LNCAP (cell line): Measurements from ENCODE around the gene KDM4C.

Experiments used
- CTCF ChIP-seq: fragments of 450-650 bp; IDR thresholded peaks from 2 replicates; pipeline ENCODE4 v1.5.1; 2017; ENCODE audit warnings: mild to moderate bottlenecking

The KDM4C gene

GRCh38 chr9:7095058-7095457, 337.3 kb downstream of the KDM4C start:
- no peak for TF ChIP-seq CTCF

- TF ChIP-seq CTCF, result no peak
Measured at GRCh38 chr9:7097040-7097715, 339.4 kb downstream of the KDM4C start.

DNA sequence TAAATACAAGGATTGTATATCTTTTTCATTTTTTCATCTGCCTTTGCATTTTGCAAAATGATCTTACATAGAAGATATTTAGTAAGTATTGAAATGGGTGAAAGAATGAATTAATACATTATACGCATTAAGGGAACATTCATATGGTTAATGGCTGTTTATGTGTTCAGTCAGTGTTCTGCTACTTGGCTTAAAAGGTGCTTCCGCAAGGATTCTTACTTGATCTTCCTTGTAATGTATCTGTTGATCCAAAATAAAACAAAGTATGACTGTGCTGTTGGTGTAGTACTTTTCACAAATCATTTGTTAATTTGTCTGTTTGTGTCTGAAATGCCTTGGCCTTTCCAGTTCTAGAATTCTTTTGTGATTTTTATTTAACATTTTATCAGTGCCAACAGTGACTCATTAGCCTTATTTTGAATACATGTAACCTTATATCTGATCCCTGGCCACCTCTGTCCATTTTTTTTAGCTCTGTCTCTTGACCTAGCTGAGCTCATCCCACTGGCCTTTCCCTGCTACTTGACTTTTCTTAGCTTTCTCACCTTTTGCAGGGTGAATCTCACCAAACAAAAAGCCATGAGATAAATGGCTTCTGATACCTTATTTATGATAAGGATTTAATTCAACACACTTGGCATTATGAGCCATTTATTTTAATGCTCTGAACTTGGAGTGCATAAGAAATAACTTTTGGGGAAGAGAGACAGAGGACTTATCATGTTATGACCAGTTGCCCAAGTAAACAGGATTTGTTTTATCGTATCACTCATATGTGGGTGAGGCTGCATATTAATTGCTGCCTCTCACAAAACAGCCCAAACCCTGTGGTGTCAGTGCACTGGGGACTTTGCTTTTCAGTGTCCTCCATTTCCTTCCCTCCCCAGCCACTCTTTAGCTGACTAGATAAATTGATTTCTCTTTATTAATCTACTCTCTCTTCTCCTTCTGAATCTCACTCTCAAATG, 340.3 kb downstream of the KDM4C start:
- no peak for TF ChIP-seq CTCF

- no peak for TF ChIP-seq CTCF
Measured at GRCh38 chr9:7103367-7103766, 345.6 kb downstream of the KDM4C start.

DNA sequence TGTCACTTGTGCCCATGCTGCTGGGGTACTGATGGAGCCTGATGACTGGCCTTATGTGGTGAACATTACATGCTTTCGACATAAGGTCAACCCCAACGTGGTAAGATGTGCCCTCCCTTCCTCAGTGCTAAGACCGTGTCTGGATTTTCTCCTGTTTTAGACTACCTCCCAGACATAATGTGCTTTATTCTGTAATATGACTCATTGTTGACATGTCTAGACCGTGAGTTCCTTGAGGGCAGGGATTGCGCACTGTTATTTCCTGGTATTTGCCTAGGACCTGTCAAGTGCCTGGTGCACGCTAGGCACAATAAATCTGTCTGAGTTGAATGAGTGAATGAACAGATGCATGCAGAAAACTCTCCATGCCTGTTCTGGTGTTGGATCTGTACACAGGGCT, 346.0 kb downstream of the KDM4C start:
- no peak for TF ChIP-seq CTCF

DNA sequence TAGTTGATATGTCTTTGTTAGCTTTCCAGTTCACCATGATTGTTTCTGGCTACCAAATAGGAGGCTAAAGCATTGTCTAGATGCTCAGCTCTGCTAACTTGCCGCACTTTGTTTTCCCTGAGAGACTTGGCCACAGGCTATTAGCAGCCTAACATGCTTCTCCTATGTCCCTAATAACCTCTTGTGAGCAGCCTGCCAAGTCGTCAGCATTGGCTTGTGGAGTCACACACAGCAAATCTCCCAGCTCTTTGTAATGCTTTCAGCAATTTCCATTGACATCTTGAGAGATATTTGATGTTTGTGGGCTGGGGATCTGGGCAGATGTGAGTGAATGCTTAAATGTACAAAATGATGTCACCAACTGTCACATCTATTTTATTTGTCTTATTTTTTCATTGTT, 346.9 kb downstream of the KDM4C start:
- TF ChIP-seq CTCF, result no peak

- no peak for TF ChIP-seq CTCF
Measured at GRCh38 chr9:7105095-7105494, 347.3 kb downstream of the KDM4C start.
